GM21576 (cell line): Measurements from ENCODE around the gene TRIOBP.
"Not testable (repeated sequence)": the region's sequence is repeated elsewhere in the genome, so short reads cannot be mapped to it uniquely, and the experiment has no call there.

ENCODE experiments used
- ATAC-seq: cut with Tn5 transposase; IDR thresholded peaks from one replicate; pipeline ENCODE4 v1.9.1; 2021; ENCODE audit warnings: mild to moderate bottlenecking, moderate library complexity; ENCODE audit not compliant: unreplicated experiment

TRIOBP gene

DNA sequence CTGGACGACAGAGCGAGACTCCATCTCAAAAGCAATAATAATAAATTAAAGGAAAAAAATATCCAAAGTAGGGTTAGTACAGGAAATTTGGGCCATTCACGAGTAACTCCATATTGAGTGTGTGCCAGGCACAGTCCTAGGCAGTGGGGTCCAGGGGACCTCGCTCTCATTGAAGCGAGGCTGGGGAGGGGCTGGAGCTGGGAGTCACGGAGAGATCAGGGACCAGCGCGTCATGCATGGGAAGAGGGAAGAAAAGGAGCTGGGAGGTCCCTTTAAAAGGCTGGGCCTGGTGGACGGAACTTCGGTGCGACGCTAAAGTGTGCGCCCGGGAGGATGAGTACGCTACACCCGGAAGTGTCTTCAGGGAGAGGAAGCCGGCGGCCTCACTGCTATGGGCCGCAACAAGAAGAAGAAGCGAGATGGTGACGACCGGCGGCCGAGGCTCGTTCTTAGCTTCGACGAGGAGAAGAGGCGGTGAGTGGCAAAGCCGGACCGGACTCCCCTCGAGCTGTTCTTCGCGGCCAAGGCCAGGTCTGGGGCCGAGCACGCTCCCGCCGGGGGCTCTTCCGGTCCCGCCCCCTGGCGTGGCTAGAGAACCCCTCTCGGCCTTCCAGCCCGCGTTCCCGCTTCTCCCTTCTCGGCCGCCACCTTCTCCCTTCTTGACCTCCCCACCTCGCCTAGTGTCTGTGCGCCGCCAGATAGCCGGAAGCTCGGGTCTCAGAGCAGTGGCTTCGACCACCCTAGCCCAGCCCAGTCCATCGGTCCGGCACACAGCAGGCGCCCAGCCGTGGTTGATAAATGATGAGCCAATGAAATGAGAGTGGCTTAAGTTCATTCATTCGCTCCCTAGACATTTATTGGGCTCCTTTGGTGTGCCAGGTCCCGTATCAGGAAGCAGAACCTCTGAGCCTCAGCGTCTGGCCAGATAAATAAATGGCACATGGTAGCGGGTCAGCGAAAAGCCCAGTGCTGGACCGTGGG lies 10.6 kb upstream of the TRIOBP start, which contains the start of gene NOL12:
TSS of gene NOL12 (plus strand) at position 342 of the 981 bp plus-strand sequence. CDS start at position 392, 50 bp downstream.
- peak; percentile 58 for ATAC-seq

DNA sequence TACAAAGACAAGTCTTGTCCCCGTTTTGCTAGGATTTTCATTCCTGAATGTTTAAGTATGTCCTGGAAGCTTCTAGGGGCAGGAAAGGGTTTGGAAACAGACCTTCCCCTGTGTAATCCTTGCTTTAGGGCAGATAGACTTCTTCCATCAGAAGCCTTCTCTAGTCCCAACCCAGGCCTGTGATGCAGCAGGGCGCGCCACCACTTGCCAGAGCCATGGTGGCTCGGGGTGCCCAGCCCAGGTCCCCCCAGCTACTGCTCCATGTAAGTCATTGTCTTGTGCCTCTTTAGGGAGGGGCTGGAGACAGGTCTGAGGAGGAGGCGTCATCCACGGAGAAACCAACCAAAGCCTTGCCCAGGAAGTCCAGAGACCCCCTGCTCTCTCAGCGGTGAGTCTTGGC lies 6.4 kb upstream of the TRIOBP start:
- no peak for ATAC-seq

DNA sequence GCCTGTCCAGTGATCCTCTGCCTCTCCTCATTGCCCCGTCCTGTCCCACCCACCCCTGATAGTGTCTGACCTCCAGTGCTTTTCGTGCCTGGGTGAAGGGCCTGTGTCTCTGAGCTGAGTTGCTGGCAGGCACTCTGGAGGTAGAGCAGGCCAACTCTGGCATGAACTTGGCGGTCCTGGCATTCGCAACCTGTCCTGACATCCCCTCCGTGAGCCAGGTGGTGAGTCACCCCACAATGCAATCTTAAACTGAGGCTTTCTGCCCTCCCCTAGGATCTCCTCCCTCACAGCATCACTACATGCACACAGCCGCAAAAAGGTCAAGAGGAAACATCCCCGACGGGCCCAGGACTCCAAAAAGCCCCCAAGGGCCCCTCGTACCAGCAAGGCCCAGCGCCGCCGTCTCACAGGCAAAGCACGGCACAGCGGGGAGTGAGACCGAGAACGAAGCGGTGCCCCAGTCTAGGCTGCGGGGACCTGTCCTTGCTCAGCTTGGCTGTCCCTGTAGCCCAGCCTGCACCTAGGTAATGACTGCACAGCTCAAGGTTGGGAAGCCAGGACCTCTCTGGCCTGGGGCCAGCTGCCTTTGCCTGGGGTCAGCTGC lies 5.8 kb upstream of the TRIOBP start:
- ATAC-seq = no peak

- ATAC-seq = no peak
Measured at GRCh38 chr22:37692627-37693285, 4.1 kb upstream of the TRIOBP start.

DNA sequence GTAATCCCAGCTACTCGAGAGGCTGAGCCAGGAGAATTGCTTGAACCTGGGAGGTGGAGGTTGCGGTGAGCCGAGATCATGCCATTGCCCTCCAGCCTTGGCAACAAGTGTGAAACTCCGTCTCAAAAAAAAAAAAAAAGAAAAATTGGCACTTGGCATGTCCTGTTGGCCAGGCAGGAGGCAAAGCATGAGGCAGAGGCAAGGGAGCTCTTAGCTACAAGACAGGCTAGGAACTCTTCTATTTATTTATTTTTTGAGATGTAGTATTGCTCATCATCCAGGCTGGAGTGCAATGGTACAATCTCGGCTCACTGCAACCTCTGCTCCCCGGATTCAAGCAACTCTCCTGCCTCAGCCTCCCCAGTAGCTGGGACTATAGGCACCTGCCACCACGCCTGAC lies 2.7 kb upstream of the TRIOBP start:
- ATAC-seq = not testable (repeated sequence)

- ATAC-seq = not testable (repeated sequence)
Measured at GRCh38 chr22:37696260-37696656, 590 bp upstream of the TRIOBP start.

- ATAC-seq = no peak
Measured at GRCh38 chr22:37697538-37697835, 639 bp downstream of the TRIOBP start.

- no peak for ATAC-seq
Measured at GRCh38 chr22:37701141-37701786, 4.4 kb downstream of the TRIOBP start.

GRCh38 chr22:37703906-37704305 lies 7.1 kb downstream of the TRIOBP start:
- ATAC-seq = no peak

DNA sequence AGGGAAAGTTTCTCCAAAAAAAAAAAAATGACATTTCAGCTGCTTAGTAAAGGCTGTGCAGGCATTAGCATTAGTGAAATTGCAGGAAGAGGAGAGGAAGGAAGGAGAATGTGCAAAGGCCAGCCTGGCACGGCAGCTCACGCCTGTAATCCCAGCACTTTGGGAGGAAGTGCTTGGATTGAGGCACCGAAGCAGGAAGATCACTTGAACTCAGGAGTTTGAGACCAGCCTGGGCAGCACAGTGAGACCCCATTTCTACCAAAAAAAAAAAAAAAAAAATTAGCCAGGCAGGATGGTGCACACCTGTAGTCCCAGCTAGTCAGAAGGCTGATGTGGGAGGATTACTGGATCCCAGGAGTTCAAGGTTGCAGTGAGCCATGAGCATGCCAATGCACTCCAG lies 7.8 kb downstream of the TRIOBP start:
- no peak for ATAC-seq

- ATAC-seq = no peak
Measured at GRCh38 chr22:37705205-37705604, 8.4 kb downstream of the TRIOBP start.

- ATAC-seq = no peak
Measured at GRCh38 chr22:37708580-37709444, 12.0 kb downstream of the TRIOBP start.

GRCh38 chr22:37709445-37709765 lies 12.6 kb downstream of the TRIOBP start:
- no peak for ATAC-seq

GRCh38 chr22:37710675-37711074 lies 13.8 kb downstream of the TRIOBP start:
- ATAC-seq = no peak

GRCh38 chr22:37711490-37711889 lies 14.6 kb downstream of the TRIOBP start:
- no peak for ATAC-seq

DNA sequence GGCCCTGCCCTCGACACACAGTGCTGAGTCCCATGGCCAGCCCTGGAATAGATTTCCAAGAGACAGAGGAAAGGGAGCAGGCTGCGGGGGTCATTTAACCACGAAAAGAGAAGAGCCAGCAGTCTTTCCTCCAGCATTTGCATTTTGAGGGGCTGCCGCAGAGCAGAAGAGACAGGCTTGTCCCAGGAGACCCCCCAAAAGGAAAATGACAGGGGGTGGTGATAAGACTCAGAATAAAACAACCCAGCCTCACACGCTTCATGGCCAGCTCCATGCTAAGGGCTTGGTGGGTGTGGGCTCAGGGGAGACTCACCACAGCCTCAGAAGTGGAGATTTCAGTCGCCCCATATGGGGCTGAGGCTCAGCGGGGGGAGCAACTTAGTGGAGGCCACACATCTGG lies 16.9 kb downstream of the TRIOBP start:
- no peak for ATAC-seq

GRCh38 chr22:37714634-37715033 lies 17.8 kb downstream of the TRIOBP start:
- ATAC-seq = no peak

DNA sequence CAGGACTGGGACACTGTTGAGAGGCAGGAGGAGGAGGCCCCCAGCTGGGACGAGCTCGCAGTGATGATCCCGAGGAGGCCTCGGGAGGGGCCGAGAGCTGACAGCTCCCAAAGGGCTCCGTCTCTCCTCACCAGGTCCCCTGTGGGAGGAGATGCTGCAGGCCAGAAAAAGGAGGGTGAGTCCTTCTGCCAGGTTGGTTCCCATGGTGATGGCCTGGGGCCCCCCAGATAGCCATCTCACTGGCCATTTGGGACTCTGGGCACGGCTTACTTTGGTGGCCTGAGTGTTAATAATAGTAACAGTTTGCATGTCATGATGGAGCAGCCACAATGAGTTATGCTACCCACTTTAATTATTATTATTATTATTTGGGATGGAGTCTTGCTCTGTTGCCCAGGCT lies 18.9 kb downstream of the TRIOBP start:
- ATAC-seq = no peak

- no peak for ATAC-seq
Measured at GRCh38 chr22:37716708-37717107, 19.9 kb downstream of the TRIOBP start.

DNA sequence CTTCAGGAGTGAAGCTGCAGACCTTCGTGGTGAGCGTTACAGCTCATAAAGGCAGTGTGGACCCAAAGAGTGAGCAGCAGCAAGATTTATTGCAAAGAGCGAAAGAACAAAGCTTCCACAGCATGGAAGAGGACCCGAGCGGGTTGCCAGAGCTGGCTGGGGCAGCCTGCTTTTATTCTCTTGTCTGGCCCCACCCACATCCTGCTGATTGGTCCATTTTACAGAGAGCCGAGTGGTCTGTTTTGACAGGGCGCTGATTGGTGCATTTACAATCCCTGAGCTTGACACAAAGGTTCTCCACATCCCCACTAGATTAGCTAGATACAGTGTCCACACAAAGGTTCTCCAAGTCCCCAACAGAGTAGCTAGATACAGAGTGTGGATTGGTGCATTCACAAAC lies 20.4 kb downstream of the TRIOBP start:
- not testable (repeated sequence) for ATAC-seq
